ENCODE results near the gene JOSD2.

Gene JOSD2

DNA sequence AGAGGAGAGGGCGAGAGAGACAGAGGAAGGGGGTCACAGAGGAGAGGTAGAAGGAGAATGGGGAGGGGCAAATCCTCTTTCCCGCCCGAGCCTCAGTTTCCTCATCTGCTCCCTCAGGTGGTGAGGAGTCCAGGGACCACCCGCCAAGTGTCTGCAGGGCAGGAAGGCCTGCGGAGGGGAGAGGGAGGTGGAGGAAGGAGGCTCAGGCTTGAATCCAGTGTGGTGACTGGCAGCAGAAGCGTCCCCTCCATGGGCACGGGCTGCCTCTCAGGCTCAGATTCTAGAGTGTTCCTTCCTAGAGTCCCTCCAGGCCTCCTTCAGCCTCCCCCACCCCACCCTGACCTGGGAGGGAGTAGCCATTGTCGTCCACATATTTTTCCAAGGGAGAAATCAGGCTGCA lies 17.8 kb downstream of the JOSD2 start:
- TF ChIP-seq, protein P1, sequence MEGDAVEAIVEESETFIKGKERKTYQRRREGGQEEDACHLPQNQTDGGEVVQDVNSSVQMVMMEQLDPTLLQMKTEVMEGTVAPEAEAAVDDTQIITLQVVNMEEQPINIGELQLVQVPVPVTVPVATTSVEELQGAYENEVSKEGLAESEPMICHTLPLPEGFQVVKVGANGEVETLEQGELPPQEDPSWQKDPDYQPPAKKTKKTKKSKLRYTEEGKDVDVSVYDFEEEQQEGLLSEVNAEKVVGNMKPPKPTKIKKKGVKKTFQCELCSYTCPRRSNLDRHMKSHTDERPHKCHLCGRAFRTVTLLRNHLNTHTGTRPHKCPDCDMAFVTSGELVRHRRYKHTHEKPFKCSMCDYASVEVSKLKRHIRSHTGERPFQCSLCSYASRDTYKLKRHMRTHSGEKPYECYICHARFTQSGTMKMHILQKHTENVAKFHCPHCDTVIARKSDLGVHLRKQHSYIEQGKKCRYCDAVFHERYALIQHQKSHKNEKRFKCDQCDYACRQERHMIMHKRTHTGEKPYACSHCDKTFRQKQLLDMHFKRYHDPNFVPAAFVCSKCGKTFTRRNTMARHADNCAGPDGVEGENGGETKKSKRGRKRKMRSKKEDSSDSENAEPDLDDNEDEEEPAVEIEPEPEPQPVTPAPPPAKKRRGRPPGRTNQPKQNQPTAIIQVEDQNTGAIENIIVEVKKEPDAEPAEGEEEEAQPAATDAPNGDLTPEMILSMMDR (IDR thresholded peaks at IDR 0.05; ENCODE audit: borderline replicate concordance, insufficient read depth, low read depth, low read length), result no peak
- no peak overlapping the region for H3K4me3 ChIP-seq (ENCODE audit: low read depth, low read length)

DNA sequence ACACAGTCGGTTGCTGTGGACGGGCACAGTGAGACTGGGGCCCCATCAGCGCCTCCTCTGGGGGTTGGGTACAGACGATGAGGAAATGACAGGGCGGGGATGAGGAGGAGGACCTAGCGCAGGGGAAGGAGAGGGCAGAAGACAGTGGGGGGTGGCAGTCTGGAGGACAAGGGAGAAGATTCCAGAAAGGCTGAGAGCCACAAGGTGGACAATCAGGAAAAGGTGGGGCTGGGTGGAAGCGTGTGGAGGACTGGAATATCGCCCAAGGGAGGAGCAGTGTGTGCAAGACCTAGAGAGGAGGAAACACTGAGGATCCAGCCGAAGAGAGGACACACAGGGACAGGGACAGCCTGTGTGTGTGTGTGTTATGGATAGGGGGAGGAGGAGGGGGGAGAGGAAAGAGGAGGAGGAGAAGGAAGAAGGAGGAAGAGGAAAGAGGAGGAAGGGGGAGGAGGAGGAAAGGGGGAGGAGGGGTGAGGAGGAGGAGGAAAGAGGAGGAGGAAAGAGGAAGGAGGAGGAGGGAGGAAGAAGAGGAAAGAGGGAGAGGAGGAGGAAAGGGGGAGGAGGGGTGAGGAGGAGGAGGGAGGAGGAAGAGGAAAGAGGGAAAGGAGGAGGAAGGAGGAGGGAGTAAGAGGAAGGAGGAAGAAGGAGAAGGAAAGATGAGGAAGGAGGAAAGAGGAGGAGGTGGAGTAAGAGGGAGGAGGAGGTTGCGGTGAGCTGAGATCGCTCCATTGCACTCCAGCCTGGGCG lies 18.5 kb downstream of the JOSD2 start:
- TF ChIP-seq, protein P1 (IDR thresholded peaks at IDR 0.05; ENCODE audit: borderline replicate concordance, insufficient read depth, low read depth, low read length), result no peak
- H3K4me3 ChIP-seq (ENCODE audit: low read depth, low read length), result no peak overlapping the region

DNA sequence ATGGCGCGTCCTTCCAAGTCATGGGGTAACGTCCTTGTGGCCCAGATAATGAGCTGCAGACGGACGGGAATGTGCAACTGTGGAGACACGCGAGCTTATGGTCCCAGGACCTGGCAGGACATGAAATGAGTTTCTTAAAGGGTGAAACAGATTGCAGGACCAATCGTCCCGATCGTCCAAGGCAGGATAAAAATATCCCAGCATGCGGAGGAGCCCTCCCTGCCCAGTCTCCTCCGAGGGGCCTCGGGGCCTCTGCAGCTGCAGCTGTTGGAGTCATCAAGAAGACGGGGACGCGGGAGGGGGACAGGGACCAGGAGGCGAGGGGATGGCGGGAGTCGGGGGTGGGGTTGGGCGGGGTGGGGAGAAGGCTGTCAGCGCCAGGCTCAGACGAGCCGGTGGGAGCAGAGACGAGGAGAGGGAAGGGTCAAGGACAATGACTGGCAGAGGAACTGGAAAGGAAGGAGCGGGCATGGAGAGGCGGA lies 20.0 kb downstream of the JOSD2 start:
- H3K4me3 ChIP-seq (ENCODE audit: low read depth, low read length), result no peak overlapping the region
- TF ChIP-seq, protein P1 (IDR thresholded peaks at IDR 0.05; ENCODE audit: borderline replicate concordance, insufficient read depth, low read depth, low read length), result no peak

DNA sequence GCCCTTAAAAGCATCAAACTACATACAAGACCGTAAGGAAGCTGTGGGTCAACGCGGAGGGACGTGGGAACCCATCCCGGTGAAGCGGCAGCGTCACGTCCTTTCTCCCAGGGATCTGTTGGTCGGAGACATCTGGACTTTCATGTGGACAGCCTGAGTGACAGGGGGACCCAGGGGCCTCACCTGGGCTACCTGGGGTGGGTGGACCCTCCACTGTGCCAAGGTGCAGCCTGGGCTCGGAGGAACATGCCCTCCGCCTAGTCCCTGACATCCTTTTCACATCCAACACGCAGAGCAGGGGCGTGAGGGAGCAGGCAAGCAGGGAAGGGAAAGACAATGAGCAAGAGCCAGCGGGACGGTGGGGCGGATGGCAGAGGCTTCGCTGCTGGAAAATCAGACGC lies 20.6 kb downstream of the JOSD2 start:
- TF ChIP-seq, protein P1 (IDR thresholded peaks at IDR 0.05; ENCODE audit: borderline replicate concordance, insufficient read depth, low read depth, low read length), result no peak
- H3K4me3 ChIP-seq (ENCODE audit: low read depth, low read length), result no peak overlapping the region

DNA sequence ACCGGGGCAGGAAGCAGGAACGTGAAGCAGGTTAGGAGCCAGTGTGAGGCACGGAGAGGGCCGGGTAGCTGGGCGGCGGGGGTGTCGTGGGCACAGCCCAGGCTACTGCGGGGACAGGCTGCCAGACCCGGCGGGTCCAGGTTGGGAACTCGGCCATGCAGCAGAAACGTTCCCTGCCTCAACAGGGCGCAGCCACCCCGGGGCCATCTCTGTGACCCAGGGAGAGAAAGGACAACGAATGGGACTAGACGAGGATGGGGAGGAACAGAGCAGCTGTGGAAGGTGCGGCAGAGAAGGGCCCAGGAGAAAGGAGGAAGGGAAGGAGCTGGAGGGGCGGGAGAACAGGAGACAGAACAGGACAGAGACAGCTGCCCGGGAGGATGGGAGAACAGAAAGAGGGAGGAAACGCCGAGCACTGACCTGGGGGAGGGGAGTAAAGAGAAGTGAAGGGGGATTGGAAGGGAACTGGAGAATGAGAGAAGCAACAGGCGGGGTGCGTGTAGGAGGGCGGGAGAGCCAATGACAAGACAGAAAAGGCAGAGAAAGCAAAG lies 21.5 kb downstream of the JOSD2 start:
- no peak overlapping the region for H3K4me3 ChIP-seq (ENCODE audit: low read depth, low read length)

DNA sequence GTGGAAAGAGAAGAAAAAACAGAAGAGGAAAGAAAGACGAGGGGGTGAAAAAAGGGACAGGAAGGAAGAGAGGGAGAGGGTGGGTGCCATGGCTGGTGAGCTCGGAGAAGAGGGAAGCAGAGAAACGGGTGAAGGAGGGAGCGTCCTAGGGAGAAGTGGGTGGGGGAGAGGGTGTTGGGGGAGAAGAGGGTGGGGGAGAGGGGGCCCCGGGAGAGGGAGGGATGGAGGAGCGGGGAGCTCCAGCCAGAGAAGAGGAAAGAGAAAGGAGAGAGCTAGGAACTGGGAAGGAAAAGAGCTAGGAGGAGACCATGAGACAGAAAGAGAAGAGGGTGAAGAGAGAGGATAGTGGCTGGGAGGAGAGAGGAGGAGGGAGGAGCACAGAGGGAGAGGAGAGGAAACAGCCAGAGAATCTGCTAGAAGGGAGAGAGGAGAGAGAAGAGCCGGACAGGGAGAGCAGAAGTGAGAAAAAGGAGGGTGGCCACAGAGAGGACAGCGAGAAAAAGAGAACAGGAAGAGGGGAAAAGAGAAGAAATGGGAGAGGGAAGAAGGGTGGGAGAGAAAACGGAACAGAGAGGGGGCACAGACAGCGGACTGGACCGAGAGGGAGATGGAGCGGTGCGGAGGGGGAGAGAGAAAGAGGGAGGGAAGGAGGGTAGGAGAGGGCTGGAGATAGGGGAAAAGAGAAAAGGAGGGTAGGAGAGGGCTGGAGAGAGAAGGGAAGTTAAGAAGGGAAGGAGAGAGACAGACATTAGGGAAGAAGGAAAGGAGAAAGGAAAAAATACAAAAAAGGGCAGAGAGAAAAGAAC lies 22.4 kb downstream of the JOSD2 start:
- H3K4me3 ChIP-seq (ENCODE audit: low read depth, low read length), result no peak overlapping the region
- TF ChIP-seq, protein P1 (IDR thresholded peaks at IDR 0.05; ENCODE audit: borderline replicate concordance, insufficient read depth, low read depth, low read length), result no peak

More for the DNA sequence above, 21.5 kb downstream of the JOSD2 start:
- TF ChIP-seq, protein P1 (IDR thresholded peaks at IDR 0.05; ENCODE audit: borderline replicate concordance, insufficient read depth, low read depth, low read length), result no peak
